Measurements from ENCODE around the gene ZYX. TPM values are rescaled to one million over a fixed set of nuclear protein-coding genes. Genes with fewer than 3 reads are reported as not detected.

ZYX gene
- total and polyA plus RNA-seq, 2 donors (not counting 1 experiment from before 2014, with no cell fraction given) = 32.3 to 53.8 TPM

DNA sequence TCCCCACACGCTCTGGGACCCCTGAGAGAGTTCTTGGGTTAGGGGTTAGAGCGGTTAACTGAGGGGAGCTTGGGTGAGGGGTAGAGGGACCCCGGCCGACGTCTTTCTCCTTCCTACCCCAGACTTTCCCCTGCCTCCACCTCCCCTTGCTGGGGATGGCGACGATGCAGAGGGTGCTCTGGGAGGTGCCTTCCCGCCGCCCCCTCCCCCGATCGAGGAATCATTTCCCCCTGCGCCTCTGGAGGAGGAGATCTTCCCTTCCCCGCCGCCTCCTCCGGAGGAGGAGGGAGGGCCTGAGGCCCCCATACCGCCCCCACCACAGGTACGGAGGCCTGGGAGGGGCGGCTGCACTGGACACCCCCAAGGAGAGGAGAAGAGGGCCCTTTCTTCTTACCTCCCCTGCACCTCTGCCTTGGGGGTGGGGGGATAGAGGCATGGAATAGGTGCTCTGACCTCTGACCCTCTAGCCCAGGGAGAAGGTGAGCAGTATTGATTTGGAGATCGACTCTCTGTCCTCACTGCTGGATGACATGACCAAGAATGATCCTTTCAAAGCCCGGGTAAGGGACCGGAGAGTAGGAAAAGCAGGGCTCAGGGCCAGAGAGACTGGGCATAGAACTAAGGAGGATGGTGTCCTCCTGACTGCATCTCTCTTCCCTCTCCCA, 1.1 kb downstream of the ZYX start:
- H3K27me3 ChIP-seq (replicated peaks in 1 of 4; ENCODE audit: control extremely low read depth in 1 of 4, control insufficient read depth in 3 of 4, insufficient read depth in 4 of 4, low read length in 3 of 4) = no peaks in the 10 kb centered on the region
- ChIA-PET CTCF (interaction anchor here (1.0 kb wide), 1 partner anchor 142 kb away, joined by 3 read pairs; no protein-coding TSS in a partner anchor), POLR2A (interaction anchor here (0.7 to 1.3 kb wide), 2 partner anchors 26 to 95 kb away, joined by 3 to 5 read pairs; partner anchors contain the start of gene EPHA1)
- H3K27me3 Mint-ChIP-seq = no peaks in the 10 kb centered on the region
- peak overlapping the region in 1 of 2 donors; percentile 23 for H3K27ac ChIP-seq (ENCODE audit: low read length in 2 of 2)
- peak overlapping the region; percentile 57 for H3K27ac Mint-ChIP-seq
- H4K20me1 ChIP-seq (ENCODE audit: control insufficient read depth, insufficient read depth, low read length, poor library complexity, severe bottlenecking) = no peaks in the 10 kb centered on the region
- H3K79me2 ChIP-seq (ENCODE audit: control insufficient read depth, insufficient read depth, low read length) = peaks cover 4% of the 10 kb centered on the region
- WGBS (ENCODE audit: insufficient coverage) = 33% methylated on average over 1 of the region's 21 CpGs
- H2AFZ ChIP-seq (ENCODE audit: insufficient read depth, low read depth, low read length, poor library complexity, severe bottlenecking) = peak overlapping the region; percentile 97
- H3K4me3 ChIP-seq (ENCODE audit: control extremely low read depth in 1 of 5, extremely low read depth in 1 of 5, insufficient read depth in 1 of 5, low read depth in 2 of 5, low read length in 4 of 5) = peak overlapping the region; percentile 31 to 99 (median 90)
- no peaks in the 10 kb centered on the region for H3K36me3 ChIP-seq (replicated peaks in 1 of 2; ENCODE audit: control extremely low read depth in 1 of 2, control insufficient read depth in 1 of 2, extremely low read depth in 1 of 2, insufficient read depth in 2 of 2, low read length in 1 of 2)
- H3K4me2 ChIP-seq (replicated peaks; ENCODE audit: low read depth, low read length, poor library complexity, severe bottlenecking) = peak overlapping the region; percentile 99
- TF ChIP-seq EZH2 (IDR thresholded peaks at IDR 0.05; ENCODE audit: borderline replicate concordance, insufficient read depth, low read depth, low read length, poor library complexity, severe bottlenecking) = no peak
- TF ChIP-seq, protein P1, sequence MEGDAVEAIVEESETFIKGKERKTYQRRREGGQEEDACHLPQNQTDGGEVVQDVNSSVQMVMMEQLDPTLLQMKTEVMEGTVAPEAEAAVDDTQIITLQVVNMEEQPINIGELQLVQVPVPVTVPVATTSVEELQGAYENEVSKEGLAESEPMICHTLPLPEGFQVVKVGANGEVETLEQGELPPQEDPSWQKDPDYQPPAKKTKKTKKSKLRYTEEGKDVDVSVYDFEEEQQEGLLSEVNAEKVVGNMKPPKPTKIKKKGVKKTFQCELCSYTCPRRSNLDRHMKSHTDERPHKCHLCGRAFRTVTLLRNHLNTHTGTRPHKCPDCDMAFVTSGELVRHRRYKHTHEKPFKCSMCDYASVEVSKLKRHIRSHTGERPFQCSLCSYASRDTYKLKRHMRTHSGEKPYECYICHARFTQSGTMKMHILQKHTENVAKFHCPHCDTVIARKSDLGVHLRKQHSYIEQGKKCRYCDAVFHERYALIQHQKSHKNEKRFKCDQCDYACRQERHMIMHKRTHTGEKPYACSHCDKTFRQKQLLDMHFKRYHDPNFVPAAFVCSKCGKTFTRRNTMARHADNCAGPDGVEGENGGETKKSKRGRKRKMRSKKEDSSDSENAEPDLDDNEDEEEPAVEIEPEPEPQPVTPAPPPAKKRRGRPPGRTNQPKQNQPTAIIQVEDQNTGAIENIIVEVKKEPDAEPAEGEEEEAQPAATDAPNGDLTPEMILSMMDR (IDR thresholded peaks at IDR 0.05) = no peak
- no peaks in the 10 kb centered on the region for H3K9me3 ChIP-seq (ENCODE audit: control extremely low read depth in 1 of 3, control insufficient read depth in 2 of 3, insufficient read depth in 1 of 3, low read length in 2 of 3)
- H3K4me3 Mint-ChIP-seq = peak overlapping the region; percentile 70
- DNase-seq = peak; percentile 30
- H3K9ac ChIP-seq (ENCODE audit: low read length) = peak overlapping the region; percentile 99
- no peak for ATAC-seq (ENCODE audit: low read depth)
- H3K4me1 Mint-ChIP-seq = peaks cover 17% of the 10 kb centered on the region
- intact Hi-C loops (cut with micrococcal nuclease) = loop anchor here (5.0 kb wide), 1 partner anchor 575 kb away; no protein-coding TSS in a partner anchor
- peaks cover 44 to 60% of the 10 kb centered on the region in 2 donors for H3K4me1 ChIP-seq (ENCODE audit: control insufficient read depth in 2 of 2, insufficient read depth in 2 of 2, low read length in 2 of 2)
- H3K9me3 Mint-ChIP-seq (ENCODE audit: insufficient read depth) = no peaks in the 10 kb centered on the region
